Hypothalamus (tissue), 51 donors: ENCODE results near the gene REST.
"Not testable (repeated sequence)": the region's sequence is repeated elsewhere in the genome, so short reads cannot be mapped to it uniquely, and the experiment has no call there.

Experiments used
- DNase-seq, 51 donors: peaks; one replicate each; lab custom pipeline; 2025; lab: John Stamatoyannopoulos, UW

The REST gene

DNA sequence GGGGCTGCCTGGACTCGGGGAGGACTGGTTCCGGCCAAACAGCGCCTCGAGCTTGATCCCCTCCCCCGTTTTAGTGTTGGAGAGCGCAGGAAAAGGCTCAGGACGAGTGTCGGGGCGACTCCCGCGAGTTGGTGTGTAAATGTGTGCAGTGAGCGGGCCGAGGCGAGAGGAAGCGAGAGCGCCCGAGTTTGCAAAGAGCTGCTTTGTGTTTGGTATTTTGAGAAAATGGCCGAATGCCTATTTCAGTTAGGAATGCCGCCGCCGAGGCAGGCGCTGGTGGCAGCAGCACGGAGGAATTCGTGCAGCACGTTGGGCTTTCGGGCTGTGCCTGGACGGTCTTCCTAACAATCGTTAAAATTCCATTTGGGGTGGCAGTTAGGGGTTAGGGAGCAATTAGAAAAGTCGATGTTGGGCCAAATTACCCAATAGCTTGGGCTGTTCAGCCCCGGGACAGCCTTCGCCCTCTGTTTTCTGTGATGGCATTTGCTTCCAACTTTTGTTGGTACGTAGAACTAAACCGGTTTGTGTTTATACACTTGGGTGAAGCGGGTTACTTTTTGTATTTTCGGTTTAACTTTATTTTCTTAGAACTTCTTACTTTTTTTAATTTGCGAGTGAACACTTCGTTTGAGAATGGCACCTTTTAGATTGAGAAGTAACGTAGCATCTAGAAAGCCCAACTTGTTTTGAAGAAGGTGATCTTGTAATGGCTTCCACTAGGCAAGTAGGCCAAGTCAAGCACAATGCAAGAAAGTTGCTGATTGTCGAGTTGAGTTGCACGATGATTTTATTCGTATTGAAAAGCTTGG, 1.6 kb downstream of the REST start:
- peak in 40 of 51 donors; percentile 3 to 74 (median 46) for DNase-seq

DNA sequence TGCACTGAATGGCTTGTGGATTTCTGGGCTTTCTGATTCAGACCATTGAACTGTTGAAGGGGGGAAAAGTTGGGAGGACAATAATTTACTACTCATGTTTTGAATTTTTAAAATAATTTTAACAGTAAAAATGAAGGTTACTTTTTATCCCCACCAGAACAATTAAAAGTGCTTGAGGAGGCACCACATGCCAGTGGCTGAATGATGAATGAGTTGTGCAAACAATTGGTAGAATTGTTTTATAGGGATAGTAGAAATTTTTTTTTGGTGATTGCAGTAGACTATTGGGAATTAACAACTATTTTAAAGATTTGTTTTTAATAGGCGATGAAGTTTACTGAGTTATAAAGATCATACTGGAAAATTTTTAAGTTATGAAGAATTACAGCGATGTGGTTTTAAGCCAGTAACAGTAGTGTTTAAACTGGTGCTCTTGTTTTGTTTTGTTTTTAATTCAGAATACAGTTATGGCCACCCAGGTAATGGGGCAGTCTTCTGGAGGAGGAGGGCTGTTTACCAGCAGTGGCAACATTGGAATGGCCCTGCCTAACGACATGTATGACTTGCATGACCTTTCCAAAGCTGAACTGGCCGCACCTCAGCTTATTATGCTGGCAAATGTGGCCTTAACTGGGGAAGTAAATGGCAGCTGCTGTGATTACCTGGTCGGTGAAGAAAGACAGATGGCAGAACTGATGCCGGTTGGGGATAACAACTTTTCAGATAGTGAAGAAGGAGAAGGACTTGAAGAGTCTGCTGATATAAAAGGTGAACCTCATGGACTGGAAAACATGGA, 2.7 kb downstream of the REST start:
- no peak for DNase-seq

DNA sequence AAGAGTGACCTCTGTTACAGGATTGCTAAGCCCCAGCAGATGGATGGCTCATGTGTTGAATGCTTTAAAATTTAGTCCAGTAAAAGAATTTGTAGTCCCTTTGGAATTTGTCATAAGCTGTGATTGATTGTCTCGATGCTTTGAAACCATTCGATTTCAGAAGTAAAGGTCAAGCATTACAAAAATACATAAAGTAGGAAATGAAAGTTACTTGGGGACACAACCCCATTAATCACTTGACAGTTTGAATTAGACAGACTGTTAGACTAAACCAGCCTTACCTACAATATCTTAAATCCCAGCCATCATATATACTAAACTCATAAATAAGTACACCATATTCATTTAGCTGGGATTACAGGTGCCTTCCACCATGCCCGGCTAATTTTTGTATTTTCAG, 6.6 kb downstream of the REST start:
- no peak for DNase-seq

DNA sequence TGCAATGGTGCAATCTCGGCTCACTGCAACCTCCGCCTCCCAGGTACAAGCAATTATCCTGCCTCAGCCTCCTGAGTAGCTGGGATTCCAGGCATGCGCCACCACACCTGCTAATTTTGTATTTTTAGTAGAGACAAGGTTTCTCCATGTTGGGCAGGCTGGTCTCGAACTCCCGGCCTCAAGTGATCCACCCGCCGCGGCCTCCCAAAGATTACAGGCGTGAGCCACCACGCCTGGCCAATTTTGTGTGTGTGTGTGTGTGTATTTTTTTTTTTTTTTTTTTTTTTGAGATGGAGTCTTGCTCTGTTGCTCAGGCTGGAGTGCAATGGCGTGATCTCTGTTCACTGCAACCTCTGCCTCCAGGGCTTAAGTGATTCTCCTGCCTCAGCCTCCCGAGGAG, 7.3 kb downstream of the REST start:
- not testable (repeated sequence) for DNase-seq

DNA sequence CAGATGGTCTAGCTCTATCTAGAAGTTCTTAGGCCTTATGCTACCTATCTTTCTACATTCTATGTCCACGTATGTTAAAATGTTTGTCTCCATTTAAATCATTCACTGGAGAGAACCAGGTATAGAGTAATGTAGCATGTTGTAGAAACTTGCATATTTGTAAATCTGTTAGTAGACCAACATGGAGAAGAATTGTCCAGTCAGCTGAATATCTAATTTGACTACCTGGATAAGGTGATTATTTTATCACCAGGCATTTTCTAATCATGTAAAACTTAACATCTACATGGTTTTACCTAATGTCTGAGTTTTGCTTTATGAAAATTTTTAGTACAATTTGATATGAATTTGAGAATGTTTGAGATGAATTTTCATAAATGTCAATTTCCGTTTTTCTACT, 19.5 kb downstream of the REST start:
- no peak for DNase-seq

DNA sequence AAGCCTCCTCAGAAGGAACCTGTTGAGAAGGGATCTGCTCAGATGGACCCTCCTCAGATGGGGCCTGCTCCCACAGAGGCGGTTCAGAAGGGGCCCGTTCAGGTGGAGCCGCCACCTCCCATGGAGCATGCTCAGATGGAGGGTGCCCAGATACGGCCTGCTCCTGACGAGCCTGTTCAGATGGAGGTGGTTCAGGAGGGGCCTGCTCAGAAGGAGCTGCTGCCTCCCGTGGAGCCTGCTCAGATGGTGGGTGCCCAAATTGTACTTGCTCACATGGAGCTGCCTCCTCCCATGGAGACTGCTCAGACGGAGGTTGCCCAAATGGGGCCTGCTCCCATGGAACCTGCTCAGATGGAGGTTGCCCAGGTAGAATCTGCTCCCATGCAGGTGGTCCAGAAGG, 22.9 kb downstream of the REST start:
- no peak for DNase-seq

DNA sequence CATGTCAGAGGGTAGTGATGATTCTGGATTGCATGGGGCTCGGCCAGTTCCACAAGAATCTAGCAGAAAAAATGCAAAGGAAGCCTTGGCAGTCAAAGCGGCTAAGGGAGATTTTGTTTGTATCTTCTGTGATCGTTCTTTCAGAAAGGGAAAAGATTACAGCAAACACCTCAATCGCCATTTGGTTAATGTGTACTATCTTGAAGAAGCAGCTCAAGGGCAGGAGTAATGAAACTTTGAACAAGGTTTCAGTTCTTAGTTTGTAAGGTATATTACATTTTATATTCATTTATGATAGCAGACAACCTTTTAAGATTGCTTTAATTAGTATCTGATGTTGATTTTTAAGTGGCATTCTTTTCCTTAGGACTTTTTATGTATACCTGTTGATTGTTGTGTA, 24.2 kb downstream of the REST start:
- no peak for DNase-seq

DNA sequence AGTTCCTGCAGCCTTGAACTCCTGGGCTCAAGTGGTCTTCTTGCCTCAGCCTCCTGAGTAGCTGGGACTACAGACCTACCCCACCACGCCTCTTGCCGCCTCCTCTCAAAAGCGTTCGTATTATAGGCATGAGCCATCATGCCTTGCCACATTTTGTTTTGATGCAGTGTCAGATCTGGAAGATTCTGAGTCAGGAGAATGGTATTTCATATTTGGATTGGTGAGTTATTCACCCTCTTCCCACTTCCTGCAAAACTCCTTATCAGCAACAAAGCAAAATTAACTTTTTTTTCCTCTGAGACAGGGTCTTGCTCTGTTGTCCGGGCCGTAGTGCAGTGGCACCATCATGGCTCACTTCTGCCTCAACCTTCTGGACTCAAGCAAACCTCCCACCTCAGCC, 29.6 kb downstream of the REST start:
- no peak for DNase-seq

DNA sequence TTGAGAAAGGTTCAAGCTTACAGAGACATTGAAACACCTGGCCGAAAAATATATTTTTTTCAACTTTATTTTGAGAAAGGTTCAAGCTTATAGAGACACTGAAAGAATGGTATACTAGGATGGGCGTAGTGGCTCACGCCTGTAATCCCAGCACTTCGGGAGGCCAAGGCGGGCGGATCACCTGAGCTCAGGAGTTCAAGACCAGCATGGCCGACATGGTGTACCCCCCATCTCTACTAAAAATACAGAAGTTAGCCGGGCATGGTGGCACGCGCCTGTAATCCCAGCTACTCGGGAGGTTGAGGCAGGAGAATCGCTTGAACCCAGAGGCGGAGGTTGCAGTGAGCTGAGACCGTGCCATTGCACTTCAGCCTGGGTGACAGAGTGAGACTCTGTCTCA, 32.1 kb downstream of the REST start:
- not testable (repeated sequence) for DNase-seq

DNA sequence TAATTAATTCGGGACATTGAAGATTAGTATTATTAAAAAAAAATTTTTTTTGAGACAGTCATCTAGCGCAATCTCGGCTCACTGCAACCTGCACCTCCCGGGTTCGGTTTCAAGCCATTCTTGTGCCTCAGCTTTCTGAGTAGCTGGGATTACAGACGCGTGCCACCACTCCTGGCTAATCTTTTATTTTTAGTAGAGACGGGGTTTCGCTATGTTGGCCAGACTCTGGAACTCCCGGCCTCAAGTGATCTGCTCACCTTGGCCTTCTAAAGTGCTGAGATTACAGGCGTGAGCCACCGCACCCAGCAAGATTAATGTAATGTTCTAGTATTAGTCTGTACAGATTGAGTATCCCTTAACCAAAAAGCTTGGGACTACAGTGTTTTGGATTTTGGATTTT, 32.7 kb downstream of the REST start:
- no peak for DNase-seq

DNA sequence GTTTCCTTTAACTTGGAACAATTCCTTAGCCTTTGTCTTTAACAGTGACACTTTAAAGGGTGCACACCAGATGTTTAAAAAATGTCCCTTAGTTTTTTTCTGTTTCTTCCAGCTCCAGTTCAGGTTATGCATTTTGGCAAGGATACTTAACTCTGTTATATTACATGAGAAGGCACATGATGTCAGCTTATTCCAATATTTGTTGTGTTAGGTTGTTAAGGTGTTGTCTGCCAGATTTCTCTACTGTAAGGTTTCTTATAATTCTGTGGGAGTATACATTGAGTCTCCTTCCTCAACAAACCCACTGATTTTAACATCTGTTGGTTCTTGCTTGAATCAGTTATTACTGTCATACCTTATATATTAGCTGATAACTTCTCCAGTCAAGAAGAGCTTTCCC, 33.3 kb downstream of the REST start:
- no peak for DNase-seq

DNA sequence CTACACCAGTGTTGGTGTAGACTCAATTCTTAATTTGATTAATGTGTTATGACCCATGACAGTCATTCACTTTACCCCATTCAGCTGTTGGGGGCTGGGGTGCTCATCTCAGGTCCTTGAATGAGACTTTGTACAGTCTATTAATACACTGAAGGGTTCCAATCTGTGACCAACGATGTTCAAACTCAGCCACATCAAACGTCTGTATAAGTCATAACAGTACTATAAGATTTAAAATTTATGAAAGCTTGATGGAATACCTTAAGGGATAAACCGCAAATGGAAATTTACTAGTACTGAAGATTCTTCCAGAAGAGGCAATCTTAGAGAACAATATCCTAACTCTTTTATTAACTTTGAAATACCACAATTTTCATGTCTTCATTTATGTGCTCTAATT, 33.7 kb downstream of the REST start:
- no peak for DNase-seq

DNA sequence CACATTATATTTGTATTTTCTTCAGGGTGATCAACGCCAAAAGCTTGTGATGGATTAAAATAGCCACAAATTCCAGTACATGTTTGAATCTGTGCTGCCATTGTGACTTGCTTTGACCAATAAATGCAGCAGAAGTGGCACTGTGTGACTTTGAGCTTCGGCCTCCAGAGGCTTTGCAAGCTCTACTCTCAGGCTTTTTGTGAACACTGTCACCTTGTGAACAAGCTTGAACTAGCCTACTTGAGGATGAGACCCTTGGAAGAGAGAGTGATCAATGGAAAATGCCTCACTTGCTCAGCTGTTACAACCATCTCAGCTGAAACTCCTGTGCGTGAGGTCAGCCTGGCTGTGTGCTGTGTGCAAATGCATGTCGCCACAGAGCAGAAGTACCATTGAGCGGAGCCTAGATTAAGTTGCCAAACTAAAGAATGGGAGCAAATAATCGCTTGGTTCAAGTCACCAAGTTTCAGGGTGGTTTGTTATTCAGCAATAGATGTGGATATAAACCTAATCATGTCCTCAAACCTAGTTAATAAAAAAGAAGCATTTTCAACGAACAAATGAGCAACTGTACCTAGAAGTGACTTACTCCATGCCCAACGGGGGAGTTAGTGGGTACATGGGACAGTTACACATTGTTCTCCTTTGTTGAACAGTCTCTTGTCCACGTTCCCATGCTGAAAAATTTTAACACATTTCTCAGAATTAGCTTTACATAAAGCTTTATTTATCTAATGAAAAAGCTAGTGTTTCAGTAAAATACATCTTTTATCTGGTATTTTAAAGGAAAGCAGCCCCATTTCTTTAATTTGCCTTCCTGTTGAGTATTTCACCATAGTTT, 46.2 kb downstream of the REST start:
- peak in 12 of 51 donors; percentile 1 to 58 (median 8) for DNase-seq

DNA sequence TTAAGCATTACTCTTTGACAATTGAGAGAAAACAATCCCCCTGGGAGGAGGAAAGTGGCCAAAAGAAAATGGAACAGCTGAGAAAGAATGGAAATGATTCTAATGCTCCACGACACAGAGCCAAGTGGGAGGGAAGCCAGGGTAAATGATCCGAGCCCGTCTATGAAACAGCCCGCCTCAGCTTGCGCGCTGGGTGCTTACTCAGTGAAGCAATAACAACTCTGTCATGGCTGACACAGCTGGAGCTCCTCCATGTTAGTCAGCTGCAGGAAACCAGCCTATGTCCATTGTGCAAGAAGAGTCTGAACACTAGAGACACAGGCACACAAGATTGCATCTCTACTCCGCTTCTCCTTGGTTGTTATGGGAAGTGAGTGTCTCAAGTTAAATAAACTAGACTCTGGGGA, 50.4 kb downstream of the REST start:
- peak in 35 of 51 donors; percentile 1 to 77 (median 41) for DNase-seq

DNA sequence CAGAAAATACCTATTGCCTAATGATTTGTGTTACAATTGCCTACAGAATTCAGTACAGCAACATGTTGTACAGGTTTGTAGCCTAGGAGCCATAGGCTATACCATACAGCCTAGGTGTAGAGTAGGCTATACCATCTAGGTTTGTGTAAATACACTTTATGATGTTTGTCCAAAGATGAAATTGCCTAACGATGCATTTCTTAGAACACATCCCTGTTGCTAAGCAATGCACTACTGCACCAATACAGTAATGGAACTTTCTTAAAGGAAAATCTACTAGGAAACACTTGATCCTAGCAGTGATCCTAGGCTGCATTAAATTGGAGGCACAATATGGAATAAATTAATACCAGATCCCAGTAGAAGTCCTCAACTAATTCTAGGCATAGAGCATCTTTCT, 51.4 kb downstream of the REST start:
- no peak for DNase-seq

DNA sequence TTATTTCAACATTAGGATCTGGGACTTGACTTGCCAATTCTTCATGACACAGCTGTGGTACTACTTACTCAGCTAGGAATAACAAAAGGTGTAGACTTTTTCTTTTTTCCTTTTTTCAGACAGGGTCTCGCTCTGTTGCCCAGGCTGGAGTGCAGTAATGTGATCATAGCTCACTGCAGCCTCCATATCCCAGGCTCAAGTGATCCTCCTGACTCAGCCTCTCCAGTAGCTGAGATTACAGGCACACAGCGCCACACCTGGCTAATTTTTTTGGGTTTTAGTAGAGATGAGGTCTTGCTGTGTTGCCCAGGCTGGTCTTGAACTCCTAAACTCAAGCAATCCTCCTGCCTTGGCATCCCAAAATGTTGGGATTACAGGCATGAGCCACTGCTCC, 53.4 kb downstream of the REST start:
- DNase-seq, result no peak

DNA sequence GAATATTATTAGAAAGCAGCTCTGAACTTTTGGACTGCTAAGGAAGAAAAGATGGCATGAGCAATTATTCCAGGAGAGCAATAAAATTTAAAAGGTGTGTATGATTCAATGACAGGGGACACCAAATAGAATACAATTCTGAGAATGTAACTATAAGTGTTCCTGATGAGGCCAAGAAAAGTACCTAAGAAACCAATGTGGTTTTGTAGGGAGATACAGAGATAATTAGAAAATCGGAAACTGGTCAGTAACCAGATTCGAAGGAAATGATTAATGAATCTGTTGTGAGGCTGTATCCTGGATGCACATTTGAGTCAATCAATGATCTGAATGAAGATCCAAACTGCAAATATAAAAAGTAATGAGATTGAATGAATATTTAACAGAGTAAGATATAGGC, 63.7 kb downstream of the REST start:
- no peak for DNase-seq

DNA sequence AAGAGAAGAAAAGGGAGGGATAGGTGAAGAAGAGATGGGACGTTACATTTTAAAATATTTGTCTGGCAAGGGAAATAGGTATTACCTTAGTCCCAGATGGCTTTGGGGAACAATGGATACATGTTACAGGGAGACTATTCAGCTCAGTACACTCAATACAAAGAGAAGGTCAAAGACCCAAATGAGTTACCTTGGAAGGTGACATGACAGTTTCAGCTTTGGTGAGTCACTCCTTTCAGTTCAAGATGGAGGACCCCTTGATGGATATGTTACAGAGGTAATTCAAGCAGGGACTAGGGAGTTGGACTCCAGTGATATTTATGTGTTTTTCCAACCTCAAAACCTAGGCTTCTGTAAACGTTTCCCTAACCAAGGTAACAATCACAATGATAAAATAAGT, 64.7 kb downstream of the REST start:
- DNase-seq, result no peak

DNA sequence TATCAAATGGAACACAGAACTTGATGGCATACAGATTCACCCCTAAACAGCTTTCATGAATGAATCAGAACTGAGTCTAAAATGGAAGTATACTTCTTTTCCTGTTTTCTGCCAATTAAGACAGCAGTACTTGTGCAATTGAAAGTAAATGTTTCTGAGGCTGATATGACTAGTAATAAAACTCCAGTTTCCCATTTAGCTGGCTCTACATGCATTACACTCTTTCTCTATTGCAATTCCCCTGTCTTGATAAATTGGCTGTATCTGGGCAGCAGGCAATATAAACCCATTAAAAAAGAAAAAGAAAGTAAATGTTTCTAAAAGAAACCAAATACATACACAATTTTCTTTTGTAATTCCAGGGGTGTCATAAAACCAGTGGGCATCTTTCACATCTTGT, 65.1 kb downstream of the REST start:
- no peak for DNase-seq

DNA sequence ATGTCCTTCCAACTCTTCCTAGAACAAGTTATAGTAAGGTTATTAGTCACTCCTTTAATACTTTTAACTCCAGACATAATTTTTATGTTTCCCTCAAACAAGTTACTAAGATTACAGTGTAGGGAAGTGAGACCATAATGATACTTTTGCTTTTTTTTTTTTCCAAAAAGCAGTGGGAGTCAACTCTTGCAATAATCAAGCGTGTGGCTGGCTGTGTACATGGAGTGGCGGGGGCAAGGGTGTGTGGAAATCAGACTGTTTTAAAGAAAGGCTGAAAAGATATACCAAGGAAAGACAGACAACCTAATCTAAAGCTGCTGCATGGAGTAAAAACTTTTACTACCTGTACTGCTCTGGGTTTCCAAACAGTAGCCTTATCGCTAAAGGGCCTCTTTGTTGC, 65.6 kb downstream of the REST start:
- DNase-seq, result no peak

DNA sequence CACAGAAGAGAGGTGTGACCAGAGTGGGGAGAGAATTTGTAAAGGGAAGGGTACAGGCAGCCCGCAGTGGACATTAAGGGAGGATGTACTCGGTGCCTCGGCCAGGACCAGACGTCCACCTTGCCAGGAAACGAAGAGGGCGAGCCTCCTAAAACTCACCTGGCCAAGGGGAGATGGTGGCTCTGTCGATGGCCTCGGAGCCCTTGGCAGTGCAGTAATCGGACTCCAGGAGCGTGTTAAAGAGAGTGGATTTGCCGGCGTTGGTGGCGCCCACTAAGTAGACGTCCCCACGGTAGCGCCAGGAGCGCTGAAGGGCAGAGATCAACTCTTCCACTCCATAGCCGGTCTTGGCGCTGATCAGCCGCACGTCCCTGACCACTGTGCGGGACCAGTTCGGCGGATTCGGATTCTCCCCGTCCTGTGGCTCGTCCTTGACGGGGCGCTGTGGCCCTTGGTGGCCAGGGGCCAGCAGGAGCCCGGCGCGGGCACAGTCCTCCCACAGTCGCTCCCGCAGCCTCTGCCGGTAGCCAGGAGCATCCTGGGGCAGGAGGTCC, 68.7 kb downstream of the REST start:
- DNase-seq, result peak in 4 of 51 donors; percentile 24 to 39 (median 27)
